NCI-H774 (cell line): ENCODE data around the gene A1CF.
"Not testable (repeated sequence)": the region's sequence is repeated elsewhere in the genome, so short reads cannot be mapped to it uniquely, and the experiment has no call there.

Experiments
- DNase-seq: peaks from one replicate; lab custom pipeline; 2025; lab: John Stamatoyannopoulos, UW

A1CF gene, protein sequence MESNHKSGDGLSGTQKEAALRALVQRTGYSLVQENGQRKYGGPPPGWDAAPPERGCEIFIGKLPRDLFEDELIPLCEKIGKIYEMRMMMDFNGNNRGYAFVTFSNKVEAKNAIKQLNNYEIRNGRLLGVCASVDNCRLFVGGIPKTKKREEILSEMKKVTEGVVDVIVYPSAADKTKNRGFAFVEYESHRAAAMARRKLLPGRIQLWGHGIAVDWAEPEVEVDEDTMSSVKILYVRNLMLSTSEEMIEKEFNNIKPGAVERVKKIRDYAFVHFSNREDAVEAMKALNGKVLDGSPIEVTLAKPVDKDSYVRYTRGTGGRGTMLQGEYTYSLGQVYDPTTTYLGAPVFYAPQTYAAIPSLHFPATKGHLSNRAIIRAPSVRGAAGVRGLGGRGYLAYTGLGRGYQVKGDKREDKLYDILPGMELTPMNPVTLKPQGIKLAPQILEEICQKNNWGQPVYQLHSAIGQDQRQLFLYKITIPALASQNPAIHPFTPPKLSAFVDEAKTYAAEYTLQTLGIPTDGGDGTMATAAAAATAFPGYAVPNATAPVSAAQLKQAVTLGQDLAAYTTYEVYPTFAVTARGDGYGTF

DNA sequence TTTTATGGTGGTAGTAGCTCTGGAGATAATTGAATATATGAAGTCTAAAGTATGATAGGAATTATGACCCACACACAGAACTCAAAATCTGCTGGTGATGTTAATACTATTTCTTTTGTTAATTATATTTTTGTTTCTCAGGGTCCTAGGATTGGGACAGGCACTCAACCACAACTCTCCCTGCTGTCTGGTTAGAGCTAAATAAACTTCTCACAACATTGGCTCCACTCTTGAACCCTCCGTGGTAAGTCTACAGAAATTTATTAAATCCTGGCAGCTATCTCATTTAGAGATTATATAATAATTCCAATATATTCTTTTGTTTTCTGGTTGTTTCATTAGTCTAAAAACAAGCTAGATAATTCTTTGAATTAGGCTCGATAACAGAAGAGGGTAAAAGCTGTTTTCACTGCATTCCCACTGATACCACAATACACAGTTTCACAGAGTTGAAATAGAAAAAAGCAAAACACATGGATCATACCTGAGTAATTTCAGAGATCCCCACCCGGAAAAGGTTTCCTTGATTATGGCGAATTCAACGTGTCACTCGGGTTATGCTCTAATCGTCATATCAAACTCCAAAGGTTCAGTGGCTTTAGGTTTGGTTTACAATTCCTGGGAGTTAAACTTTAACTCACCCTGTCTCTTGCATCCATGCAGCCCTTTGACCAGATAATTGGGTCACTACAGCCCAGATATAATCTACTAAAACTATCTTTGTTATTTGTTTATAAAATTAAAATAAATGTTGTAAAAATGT, at the start of gene A1CF:
TSS of gene A1CF (minus strand) at position 531 of the 763 bp plus-strand sequence. CDS start 25,687 bp downstream, outside the sequence.
- no peak for DNase-seq

DNA sequence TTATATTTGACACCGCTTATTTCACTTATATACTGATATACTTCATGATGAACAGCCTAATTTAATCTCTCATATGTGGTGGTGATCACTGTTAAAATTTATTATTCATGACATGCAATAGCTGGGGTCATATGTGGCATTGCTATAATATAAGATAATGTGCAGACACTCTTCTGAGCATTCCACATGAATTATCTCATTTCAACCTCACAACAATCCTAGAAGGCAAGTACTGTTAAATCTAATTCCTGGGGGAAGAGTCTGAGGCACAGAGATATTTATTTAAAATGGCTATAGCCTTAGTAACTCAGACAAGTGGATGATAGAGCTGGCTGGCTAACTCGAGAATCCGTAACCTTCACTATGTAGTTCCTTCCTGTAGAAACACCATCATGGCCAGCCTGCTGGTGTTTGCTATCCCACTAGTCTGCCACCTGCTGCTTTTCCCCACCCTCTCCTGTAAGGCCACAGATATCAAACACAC, 46.6 kb upstream of the A1CF start:
- no peak for DNase-seq

DNA sequence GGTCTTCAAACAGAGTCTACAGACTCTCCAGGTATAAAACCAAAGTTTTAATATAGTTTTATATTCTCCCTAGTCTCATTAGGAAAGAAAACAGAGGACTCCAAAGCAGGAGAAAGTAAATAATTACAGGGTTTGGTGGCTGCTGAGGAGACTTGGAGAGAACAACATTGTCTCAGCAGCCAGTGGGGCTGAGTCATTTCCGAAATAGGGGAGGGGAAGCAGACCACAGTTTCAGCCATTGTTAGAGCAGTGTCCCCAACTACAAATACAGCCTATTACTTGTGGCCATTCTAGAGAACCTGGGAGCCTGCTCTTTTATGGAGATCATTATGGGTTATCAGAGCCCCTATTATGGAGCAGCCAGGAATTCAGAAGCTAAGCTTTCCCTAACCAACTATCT, 44.2 kb upstream of the A1CF start:
- no peak for DNase-seq

DNA sequence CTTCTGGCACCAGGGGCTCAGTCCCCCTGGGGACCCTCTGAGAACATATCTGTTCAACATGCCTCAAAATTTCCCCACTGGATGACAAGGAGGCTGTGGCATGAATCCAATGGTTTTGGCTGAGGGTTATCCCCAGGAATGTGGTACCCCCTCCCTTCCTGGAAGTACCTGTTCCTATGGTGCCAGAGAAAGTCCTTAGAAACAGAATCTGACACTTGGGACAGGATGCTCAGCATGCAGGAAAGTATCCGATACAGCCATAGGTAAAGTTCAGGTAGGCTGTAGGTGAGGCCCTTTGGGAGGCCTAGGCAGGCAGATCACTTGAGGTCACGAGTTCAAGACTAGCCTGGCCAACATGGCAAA, 42.7 kb upstream of the A1CF start:
- DNase-seq = no peak

DNA sequence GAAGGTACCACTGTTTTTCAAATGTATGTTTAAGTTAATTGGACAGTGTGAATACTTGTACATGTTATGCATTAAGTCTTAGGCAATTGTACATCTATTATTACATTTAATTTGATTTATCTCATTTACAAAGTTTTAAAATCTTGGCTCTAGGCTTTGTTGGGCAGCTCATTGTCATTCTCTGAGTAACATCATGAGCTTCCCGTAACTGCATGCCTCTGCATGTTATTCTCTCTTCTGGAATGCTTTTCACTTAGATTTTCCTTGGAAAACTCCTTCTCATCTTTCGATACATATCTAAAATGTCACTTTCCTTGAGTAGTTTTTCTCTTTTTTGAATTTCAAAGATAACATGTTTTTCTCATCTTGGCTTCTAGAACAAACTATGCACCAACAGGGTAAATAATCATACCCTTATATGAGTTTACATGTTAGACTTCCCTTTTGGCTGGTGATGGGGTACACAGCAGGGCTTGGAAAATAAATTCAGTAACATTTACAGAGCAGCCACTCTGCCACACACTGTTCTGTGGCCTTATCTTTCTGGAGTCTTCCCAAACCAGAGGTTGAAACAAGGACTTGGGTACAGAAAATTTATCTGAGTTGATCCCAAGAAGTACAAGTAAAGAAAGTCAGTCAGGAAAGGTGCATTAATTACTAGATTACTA, 42.2 kb upstream of the A1CF start:
- no peak for DNase-seq

DNA sequence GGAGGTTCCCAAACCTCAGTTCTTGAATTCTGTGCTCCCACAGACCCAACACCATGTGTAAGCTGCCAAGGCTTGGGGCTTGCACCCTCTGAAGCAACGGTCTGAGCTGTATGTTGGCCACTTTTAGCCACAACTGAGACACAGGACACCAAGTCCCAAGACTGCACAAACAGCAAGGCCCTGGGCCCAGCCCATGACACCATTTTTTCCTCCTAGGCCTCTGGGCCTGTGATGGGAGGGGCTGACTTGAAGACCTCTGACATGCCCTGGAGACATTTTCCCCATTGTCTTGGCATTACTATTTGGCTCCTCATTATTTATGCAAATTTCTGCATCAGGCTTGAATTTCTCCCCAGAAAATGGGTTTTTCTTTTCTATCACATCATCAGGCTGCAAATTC, 38.0 kb upstream of the A1CF start:
- not testable (repeated sequence) for DNase-seq

DNA sequence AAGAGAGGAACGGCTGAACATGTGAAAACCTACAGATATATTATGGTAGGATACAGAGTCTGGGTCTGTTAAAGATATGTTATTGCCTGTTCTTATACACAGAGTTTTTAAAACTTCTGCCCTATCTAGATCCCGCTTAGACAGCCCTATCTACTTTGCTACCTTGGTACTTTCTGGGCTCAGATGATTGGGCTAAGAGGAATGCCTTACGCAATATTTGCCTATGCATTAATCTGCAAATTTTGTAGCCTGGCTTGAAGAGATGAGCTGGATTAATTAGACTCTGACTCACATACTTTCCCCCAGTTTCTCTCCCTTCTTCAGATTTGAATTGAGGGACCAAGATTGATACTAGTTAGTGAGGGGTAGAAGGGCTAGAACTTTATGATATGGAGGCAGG, 33.6 kb upstream of the A1CF start:
- DNase-seq = no peak

DNA sequence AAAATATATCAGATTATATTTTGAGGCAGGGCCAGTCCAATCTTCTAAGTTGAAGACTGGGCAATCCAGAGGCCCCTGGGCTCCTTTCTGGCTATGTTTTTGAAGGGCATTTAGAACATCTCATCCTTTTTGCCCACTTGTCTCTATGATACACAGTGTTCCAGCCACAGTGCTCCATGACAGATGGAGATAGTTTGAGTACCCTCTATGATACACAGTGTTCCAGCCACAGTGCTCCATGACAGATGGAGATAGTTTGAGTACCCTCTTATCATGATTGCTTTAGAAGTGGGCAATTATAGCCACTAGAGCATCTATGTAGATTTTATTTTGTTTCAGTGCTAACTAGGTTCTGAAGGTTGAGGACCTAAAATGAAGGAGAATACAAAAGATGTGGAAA, 33.1 kb upstream of the A1CF start:
- no peak for DNase-seq

DNA sequence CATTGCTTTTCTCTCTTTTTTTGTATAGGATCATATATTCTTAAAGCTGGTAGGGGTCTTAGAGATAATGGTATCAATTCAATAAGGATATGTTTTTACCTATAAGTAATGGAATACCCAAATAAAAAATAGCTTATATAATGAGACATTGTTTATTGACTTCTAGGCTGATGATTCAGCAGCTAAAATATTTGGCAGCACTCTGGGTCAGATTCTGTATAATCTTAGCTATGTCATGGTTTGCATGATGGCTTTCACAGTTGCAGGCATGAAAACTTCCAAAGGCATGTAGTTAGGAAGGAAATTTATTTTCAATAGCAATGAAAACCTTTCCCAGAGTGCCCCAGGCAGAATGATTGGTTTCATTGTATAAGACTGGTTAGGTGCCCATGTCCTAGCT, 32.1 kb upstream of the A1CF start:
- no peak for DNase-seq

DNA sequence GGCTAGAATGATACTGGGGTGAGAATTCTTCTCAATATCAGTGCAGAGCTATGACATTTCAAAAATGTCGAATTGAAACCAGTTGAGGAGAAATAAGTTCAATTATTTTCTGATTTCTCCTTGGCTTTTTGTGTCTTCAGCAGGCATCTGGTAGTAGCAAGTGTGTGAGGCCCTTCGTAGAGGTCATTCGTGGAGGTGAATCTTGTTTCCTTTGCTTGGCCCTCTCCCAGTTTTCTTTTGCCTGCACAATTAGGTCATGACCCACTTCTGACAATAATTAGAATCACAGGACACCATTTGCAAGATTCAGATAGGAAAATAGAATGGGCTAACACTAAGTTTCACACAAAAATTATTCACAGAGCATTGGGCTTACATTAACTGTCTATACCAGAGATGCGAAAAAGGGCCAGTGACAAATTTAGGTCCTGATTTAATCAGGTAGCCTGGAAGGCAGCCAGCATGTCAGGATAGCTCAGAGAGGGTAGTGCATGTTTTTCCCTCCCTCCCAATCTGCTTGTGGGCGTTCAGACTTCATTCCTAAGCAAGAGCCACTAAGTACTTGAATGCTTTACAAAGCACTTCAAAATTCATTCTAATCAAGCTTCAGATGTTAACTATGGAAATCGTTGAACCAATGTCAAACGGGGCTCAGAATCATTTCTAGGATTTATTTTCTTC, 24.0 kb upstream of the A1CF start:
- no peak for DNase-seq

DNA sequence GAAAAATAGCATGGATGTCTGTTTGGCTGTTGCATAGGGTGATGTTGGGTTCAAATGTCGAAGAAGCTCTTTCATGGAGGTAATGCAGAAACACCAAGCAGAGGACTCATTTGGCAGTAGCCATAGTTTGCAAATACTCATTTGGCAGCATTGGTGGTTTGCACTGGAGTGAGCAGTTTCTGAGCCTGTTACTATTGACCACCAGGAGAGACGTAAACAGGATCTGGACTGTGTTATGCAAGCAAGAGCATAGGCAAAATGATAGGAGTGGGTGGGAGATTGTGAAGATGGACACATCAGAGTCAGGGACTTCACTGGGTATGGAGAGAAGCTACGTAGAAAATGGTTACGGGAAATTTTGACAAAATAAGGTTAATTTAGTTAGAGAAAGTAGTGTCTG, 22.9 kb upstream of the A1CF start:
- DNase-seq = no peak

DNA sequence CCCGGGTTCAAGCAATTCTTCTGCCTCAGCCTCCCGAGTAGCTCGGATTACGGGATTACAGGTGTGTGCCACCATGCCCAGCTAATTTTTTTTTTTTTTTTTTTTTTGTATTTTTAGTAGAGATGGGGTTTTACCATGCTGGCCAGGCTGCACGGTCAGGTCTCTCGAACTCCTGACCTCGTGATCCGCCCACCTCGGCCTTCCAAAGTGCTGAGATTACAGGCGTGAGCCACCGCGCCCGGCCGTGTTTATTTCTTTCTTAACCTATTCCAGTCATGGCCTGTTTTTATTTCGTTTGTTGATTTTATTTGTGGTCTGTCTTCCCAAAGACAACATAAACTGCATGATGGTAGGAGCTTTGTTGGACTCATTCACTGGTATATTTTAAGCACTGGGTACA, 20.4 kb upstream of the A1CF start:
- not testable (repeated sequence) for DNase-seq

DNA sequence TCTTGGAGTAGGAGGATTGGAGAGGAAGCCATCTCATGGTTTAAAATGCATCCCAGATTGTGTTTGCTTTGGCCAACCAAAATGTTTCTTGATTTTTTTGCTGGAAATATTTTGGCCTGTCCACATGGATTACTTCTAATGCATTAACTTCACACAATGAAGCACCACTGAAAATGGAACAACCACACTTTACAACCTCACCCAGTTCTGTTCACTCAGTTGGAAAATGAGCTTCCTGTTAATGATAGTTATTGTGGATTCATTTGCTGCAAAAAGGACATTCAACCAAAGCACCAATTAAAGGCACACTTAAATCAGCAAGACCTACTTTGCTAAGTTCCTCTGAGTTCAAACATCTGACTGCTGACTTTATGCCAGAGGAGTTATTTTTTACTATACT, 11.3 kb upstream of the A1CF start:
- no peak for DNase-seq

DNA sequence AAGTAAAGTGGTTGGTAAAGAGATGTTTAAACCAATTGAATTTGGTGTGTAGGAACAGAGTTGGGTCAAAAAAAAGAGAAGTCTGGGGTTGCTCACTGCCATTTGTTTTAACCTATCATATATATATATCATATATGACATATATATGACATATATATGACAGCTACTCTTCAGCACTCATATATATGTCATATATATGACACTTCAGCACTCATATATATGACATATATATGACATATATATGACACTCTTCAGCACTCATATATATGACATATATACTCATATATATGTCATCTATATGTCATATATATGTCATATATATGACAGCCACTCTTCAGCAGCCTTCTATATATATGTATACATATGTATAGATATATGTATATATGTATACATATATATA, 8.9 kb upstream of the A1CF start:
- no peak for DNase-seq

DNA sequence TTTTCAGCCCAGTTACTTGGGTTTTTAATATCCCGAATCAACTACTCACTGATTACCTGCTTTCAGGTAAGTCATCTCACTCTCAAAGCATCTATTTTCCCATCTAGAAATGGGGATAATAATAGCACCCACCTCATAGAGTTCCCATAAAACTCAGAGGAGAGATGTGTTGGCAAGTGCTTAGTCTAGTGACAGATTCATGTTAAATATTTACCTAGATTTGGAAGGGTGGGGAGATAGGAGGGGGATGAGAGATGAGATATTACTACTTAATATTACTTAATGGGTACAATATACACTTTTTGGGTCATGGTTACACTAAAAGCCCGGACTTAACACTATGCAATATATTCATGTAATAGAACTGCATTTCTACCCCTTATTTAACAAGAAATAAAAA, 7.0 kb upstream of the A1CF start:
- no peak for DNase-seq

DNA sequence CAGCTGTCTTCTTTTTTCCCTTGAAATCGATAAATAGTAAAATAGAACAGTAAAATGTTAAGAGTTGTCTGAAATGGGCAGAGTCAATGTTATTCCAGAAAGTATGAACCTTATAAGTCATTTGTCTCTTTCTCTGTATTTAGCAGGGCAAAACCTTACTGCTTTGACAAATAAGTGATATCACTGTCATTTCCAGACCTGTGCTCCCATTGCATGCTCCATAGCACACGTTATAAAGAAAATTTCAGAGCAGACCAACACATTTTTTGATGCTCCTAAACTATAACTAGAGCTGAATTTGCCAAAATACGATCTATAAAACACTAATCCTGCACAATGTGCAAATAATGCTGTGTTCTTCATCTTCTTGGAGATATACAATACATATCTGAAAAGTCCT, 1.1 kb downstream of the A1CF start:
- DNase-seq = no peak

DNA sequence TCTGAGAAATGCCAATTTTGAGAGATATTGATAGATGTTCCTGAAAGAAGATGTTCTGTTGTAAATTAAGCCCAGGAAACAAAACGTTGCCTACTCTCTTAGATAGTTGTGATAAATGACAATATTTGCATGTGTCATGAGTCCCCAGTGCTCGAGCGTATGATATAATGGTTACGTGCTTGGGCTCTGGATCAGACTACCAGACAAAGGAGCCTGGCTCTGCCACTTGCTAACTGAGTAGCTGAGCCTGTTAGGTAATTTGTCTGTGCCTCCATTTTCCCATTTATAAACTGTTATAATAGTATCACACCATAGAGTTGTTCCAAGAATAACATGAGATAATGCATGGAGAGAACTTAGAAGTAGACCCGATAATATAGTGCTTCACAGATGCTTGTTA, 1.8 kb downstream of the A1CF start:
- DNase-seq = no peak

DNA sequence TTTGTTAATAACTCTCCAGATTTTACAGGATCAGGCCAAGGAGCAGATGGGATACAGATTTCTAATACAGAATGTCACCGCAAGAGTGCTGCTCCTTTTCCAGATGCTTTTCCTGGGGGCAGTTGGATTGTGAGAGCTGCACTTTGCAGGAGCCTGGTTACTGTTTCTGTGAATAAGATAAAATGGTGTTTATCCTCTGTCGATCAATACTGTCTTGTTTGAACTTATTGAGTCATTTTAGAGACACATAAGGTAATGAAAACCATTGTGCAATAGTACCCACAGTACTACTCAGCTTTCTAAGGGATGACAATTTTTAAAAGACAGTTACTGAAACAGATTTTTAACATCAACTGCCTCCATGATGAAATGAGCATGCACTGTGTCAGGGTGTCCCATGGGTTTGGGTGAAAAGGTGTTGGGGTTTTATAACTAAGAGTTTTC, 2.9 kb downstream of the A1CF start:
- DNase-seq = no peak

DNA sequence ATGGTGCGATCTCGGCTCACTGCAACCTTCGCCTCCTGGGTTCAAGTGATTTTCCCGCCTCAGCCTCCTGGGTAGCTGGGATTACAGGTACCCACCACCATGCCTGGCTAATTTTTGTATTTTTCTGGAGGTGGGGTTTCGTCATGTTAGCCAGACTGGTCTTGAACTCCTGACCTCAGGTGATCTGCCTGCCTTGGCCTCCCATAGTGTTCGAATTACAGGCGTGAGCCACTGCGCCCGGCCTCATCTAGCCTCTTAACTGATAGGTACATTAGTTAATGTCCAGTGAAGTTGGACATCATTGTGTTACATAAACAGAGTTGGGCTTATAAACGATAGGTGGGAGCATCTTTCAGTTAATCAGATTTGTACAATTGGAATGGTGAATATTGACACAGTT, 4.4 kb downstream of the A1CF start:
- not testable (repeated sequence) for DNase-seq

DNA sequence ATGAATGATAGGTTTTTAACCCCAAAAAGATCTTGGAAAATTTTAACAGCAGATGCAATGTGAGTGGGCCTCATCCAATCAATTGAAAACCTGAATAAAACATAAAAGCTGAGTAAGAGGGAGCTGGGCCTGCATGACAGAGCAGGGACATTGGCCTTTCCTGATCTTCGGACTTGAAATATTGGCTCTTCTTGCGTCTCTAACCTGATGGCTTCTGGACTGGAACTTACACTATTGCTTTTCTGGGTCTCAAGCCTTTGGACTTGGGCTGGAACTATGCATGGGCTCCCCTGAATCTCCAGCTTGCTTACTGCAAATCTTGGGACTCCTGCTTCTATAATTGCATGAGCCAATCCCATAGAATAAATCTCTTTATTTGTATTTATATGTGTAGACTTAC, 9.0 kb downstream of the A1CF start:
- no peak for DNase-seq

DNA sequence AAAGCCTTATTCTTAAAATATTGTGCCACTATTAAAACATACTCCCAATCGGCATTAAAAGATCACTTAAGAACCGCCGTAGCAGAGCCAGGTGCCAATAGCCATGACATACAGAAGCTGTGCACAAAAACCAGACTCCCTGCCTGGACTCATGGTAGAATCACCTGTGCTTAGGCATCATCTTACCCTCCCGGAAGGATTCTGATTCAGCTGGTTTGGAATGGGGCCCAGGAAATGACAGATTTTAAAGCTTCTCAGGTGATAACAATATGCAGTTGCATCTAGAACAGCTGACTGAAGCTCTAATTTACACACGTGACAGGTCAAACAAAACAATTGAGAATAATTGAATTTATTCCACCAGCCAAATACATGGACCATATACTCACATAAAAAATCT, 10.7 kb downstream of the A1CF start:
- no peak for DNase-seq

DNA sequence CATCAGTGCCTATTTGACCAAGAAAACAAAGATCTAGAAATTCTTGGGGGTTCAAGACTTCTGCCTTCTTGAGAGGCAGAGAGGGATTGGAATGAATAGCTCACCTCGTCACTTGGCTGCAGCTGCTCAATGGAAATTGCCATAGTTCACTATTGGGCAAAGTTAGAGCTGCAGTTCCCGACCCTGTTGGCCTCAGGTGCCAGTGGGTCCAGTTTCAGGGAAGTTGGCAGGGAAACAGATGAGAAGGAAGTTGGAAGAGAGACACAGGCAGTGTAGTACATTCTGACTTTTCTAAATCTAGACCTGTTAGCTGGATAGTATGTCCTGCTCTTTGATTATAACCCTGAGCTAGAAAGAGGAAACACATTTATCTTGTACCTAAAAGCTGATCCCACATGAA, 19.1 kb downstream of the A1CF start:
- no peak for DNase-seq
